HEK293T (cell line): ENCODE data around the gene RFLNA.

ENCODE experiments used
- CTCF ChIA-PET: fragments of 350-600 bp; formaldehyde crosslinking; extraction: SDS; loops from one replicate; lab custom pipeline; 2021; ENCODE audit warnings: antibody characterized with exemption, inconsistent platforms; lab: Yijun Ruan, JAX
- POLR2A ChIA-PET: fragments of 350-600 bp; formaldehyde crosslinking; extraction: SDS; loops from one replicate; lab custom pipeline; 2020; ENCODE audit warnings: antibody characterized with exemption, inconsistent platforms; lab: Yijun Ruan, JAX
- DNase-seq: peaks from one replicate; pipeline ENCODE4 v3.0.0; 2012; ENCODE audit warnings: mixed read lengths; ENCODE audit errors: extremely low spot score
- ARNT ChIP-seq: fragments of 450-650 bp; IDR thresholded peaks from 2 replicates; pipeline ENCODE4 v1.6.1; 2017; ENCODE audit warnings: mild to moderate bottlenecking
- BHLHE40 ChIP-seq: fragments of 450-650 bp; IDR thresholded peaks from 2 replicates; pipeline ENCODE4 v1.6.1; 2016; ENCODE audit warnings: mild to moderate bottlenecking, moderate library complexity, borderline replicate concordance
- CTBP1 ChIP-seq: fragments of 450-650 bp; IDR thresholded peaks from 2 replicates; pipeline ENCODE4 v1.6.1; 2016; ENCODE audit warnings: borderline replicate concordance
- ELF4 ChIP-seq: fragments of 450-650 bp; IDR thresholded peaks from 2 replicates; pipeline ENCODE4 v1.6.1; 2017; ENCODE audit warnings: antibody characterized with exemption
- FOXA1 ChIP-seq: fragments of 450-650 bp; IDR thresholded peaks from 2 replicates; pipeline ENCODE4 v1.6.1; 2016; ENCODE audit warnings: mild to moderate bottlenecking
- FOXK2 ChIP-seq: fragments of 450-650 bp; IDR thresholded peaks from 2 replicates; pipeline ENCODE4 v1.6.1; 2016; ENCODE audit warnings: mild to moderate bottlenecking
- FOXM1 ChIP-seq: fragments of 450-650 bp; IDR thresholded peaks from 2 replicates; pipeline ENCODE4 v1.6.1; 2017; ENCODE audit warnings: mild to moderate bottlenecking, borderline replicate concordance
- HDGF ChIP-seq: fragments of 450-650 bp; IDR thresholded peaks from 2 replicates; pipeline ENCODE4 v1.6.1; 2017; ENCODE audit warnings: antibody characterized with exemption, borderline replicate concordance
- L3MBTL2 ChIP-seq: fragments of 450-650 bp; conservative IDR thresholded peaks from 2 replicates; pipeline ENCODE4 v1.6.1; 2016; ENCODE audit warnings: mild to moderate bottlenecking
- LEF1 ChIP-seq: fragments of 450-650 bp; IDR thresholded peaks from 2 replicates; pipeline ENCODE4 v1.6.1; 2017; ENCODE audit warnings: mild to moderate bottlenecking, borderline replicate concordance
- NFRKB ChIP-seq: fragments of 450-650 bp; IDR thresholded peaks from 2 replicates; pipeline ENCODE4 v1.6.1; 2016; ENCODE audit warnings: mild to moderate bottlenecking, moderate library complexity
- SP1 ChIP-seq: fragments of 450-650 bp; IDR thresholded peaks from 2 replicates; pipeline ENCODE4 v1.6.1; 2017
- SUZ12 ChIP-seq: fragments of 450-650 bp; IDR thresholded peaks from 2 replicates; pipeline ENCODE4 v1.6.1; 2016; ENCODE audit warnings: mild to moderate bottlenecking
- TARDBP ChIP-seq: fragments of 450-650 bp; IDR thresholded peaks from 2 replicates; pipeline ENCODE4 v1.6.1; 2016
- ZNF384 ChIP-seq: fragments of 450-650 bp; IDR thresholded peaks from 2 replicates; pipeline ENCODE4 v1.6.1; 2016
- TF ChIP-seq, protein P1 (sequence below): fragments of 450-650 bp; IDR thresholded peaks from 2 replicates; pipeline ENCODE4 v1.6.1; 2016

Gene RFLNA

DNA sequence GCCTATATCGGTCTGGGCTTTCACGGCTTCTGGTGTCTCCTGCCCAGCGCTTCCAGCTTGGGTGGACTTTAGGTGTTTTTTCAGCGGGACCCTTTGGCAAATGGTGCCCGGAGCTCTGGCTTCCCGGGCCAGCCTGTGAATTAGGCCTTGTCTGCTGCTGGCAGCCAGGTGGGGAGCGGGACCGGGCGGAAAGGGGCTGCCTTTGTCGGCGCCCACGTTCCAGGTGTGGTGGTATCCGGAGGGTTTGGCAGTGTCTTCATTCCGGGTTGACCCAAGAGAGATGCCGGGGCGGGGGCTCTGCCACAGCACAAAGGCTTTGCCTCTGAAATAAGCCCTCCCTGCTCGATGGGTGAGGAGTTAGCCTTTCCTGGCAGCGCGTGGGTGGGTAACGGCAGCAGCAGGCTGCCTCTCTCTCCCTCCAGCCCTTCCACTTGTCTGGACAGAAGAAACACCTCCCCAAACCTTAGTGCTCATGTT is 9.5 kb downstream of the RFLNA start:
- CTCF ChIA-PET, result no interaction called here

DNA sequence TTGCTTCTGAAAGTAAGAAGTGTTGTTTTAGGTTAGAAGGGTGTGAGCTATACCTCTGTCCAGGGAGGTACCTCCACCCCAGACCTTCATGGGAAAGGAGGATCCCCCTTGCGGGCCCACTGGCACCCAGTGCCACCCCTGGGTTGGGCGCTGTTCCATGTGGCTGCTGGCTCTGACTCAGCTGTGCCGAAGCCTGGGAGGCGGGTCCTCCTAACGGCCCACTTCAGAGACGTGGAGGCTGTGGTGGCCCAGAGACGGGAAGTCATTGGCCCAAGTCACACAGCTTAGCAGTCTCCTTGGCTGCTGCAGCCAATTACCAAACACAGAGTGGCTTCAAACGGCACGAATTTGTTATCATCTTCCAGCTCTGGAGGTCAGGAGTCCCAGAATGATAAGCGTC is 10.2 kb downstream of the RFLNA start:
- CTCF ChIA-PET, result no interaction called here

More for the DNA sequence above, 9.5 kb downstream of the RFLNA start:
- POLR2A ChIA-PET, result no interaction called here
- TF ChIP-seq FOXM1 (no peak), HDGF (no peak), FOXA1 (no peak), TARDBP (no peak), CTBP1 (no peak), SUZ12 (no peak), L3MBTL2 (no peak), ZNF384 (no peak), LEF1 (no peak), BHLHE40 (no peak), SP1 (no peak), FOXK2 (no peak), NFRKB (no peak), ELF4 (no peak), ARNT (no peak)
- DNase-seq, result no peak

DNA sequence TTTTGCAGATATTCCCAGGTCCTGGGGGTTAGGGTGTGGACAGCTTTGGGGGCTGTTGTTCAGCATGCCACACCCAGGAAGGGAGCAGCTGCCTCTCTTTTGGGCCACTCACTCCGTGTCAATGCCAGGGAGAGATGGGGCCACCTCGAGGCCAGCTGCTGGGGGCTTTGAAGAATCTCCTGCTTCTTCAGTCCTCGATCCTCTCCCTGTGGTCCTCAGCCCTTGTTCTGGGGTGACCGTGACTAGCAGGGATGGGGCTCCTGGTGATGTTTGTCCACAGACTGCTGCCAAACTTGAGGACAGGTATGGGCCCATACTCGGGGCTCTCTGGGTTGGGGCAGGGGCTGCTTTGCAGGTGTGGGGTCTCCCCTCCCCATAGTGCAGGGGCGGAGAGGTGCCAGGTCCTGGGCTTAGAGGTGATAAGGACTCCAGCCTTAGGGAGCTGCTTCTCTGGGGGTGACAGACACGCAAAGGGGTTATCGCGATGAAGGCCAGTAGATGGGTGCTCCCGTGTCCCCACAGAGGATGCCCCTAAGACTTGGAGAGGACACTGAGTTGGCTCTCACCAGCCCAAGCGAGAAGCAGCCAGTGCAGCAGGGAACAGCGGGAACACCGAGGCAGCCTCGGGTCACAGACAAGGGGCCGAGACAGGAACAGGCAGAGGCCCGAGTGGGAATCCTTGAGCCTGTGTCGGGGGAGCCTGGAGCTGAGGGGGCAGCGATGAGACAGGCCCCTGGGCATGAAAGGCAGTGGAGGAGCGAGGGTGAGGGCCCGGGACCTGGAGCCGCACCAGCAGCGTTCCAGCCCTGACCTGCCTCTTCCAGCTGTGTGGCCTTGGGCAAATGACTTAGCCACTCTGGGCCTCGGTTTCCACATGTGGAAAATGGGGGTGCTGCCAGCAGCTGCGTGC is 11.1 kb downstream of the RFLNA start:
- DNase-seq, result no peak
- POLR2A ChIA-PET, result no interaction called here
- CTCF ChIA-PET, result no interaction called here
- TF ChIP-seq TARDBP, result no peak
- no peak for TF ChIP-seq L3MBTL2
- TF ChIP-seq FOXK2, result no peak

More for the DNA sequence above, 10.2 kb downstream of the RFLNA start:
- TF ChIP-seq SP1, result no peak
- TF ChIP-seq FOXA1, result no peak
- TF ChIP-seq FOXK2, result no peak
- TF ChIP-seq LEF1, result no peak
- no peak for TF ChIP-seq L3MBTL2
- no peak for TF ChIP-seq BHLHE40
- TF ChIP-seq ZNF384, result no peak
- no peak for TF ChIP-seq ARNT
- no peak for TF ChIP-seq SUZ12
- no peak for TF ChIP-seq ELF4
- TF ChIP-seq TARDBP, result no peak
- TF ChIP-seq NFRKB, result no peak
- TF ChIP-seq, protein P1, sequence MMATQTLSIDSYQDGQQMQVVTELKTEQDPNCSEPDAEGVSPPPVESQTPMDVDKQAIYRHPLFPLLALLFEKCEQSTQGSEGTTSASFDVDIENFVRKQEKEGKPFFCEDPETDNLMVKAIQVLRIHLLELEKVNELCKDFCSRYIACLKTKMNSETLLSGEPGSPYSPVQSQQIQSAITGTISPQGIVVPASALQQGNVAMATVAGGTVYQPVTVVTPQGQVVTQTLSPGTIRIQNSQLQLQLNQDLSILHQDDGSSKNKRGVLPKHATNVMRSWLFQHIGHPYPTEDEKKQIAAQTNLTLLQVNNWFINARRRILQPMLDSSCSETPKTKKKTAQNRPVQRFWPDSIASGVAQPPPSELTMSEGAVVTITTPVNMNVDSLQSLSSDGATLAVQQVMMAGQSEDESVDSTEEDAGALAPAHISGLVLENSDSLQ, result no peak
- no peak for TF ChIP-seq CTBP1
- TF ChIP-seq FOXM1, result no peak
- no peak for TF ChIP-seq HDGF
- POLR2A ChIA-PET, result no interaction called here
- DNase-seq, result no peak

DNA sequence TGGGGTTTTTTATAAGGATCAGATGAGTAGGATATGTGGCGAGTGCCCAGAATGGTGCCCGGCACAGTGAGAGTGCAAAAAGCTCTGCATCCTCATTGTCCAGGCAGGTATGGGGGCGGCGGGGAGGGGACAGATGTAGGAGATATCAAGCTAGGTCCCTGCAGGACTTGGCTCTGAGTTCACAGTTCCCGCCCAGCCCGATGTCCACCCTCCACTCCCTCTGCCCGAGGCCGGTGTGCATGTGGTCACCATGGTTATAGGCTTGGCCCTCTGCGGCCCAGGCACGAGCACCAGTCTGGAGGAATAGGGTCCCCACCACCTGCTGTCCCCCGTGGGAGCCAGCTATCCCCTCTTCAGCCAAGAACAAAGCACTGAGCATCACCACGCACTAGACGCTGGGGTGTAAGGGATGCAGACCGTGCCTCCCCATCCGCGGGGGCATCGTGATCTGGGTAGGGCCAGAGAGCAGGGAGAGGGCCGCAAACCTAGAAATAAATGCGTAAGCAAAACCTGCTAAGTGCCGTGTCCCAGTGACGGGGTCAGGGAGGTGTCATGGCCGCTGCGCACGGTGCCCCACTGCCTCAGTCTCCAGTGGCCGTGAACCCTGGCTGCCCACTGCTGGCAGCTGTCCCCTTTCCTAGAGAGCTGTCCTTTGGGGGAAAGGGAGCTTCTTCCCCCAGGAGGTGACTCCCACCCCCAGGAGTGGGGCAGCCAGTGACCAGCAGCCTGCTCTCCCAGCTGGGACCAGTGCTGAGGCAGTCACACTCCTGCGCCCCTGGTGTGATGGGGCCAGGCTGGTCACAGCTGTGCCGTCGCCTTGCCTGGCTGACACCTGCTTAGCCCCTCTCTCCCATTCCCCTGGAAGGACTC is 12.0 kb downstream of the RFLNA start:
- TF ChIP-seq FOXM1, result no peak
- no peak for TF ChIP-seq HDGF
- no peak for TF ChIP-seq NFRKB
- no peak for TF ChIP-seq ZNF384
- no peak for TF ChIP-seq SP1
- no peak for TF ChIP-seq ELF4
- TF ChIP-seq FOXK2, result no peak
- no peak for TF ChIP-seq ARNT
- no peak for TF ChIP-seq LEF1
- no peak for TF ChIP-seq CTBP1
- TF ChIP-seq TARDBP, result no peak
- TF ChIP-seq FOXA1, result no peak
- CTCF ChIA-PET, result no interaction called here
- POLR2A ChIA-PET, result no interaction called here
- no peak for DNase-seq

DNA sequence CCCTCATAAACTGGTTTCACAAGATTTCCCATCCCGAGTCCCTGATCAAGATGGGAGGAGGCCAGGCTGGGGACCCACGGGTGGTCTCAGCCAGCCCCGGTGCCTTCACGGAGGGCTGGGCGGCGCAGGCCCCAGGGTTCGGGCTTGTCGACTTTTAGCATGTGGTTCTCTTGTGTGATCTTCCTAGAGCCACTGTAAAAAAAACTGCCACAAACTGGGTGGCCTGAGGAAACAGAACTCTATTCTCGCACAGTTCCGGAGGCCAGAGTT is 12.6 kb downstream of the RFLNA start:
- no peak for TF ChIP-seq SP1
- no peak for TF ChIP-seq NFRKB
- TF ChIP-seq FOXA1, result no peak
- no peak for TF ChIP-seq L3MBTL2
- TF ChIP-seq FOXM1, result no peak
- TF ChIP-seq CTBP1, result no peak
- no peak for TF ChIP-seq FOXK2
- TF ChIP-seq HDGF, result no peak
- TF ChIP-seq, protein P1, result no peak
- TF ChIP-seq ZNF384, result no peak
- no peak for TF ChIP-seq TARDBP
- no peak for TF ChIP-seq SUZ12
- ChIA-PET CTCF (no interaction called here), POLR2A (no interaction called here)
- DNase-seq, result no peak

DNA sequence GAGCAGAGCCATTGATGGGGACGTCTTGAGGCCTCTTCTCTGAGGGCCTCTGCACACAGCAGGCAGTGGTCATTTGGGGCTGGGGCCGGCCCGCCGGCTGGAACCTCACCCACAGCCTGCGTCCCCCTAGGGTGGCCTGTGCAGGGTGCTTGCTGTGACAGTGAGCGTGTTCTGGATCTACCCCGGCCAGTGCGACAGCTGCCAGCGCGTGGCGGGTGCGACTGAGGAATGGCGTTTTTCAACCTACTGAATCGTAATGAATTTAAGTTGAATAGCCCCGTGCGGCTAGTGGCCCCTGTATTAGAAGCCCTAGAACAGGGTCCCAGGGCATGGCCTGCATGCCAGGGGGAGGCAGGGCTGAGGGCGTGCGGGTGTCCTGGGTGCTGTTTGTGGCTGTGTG is 13.8 kb downstream of the RFLNA start:
- no peak for DNase-seq
- ChIA-PET CTCF (no interaction called here), POLR2A (no interaction called here)
- no peak for TF ChIP-seq ZNF384
- TF ChIP-seq FOXK2, result no peak
- TF ChIP-seq, protein P1, result no peak
